Measurements from ENCODE around the gene ERC2.

GRCh38 chr3:56012721-56013120 lies 455.5 kb downstream of the ERC2 start:
- no peak for TF ChIP-seq POLR2A (IDR thresholded peaks at IDR 0.05)
- no peak for TF ChIP-seq CTCF (IDR thresholded peaks at IDR 0.05)
